Calu3 (cell line): ENCODE results near the gene POP4. TPM values are rescaled to one million over a fixed set of nuclear protein-coding genes. Genes with fewer than 3 reads are reported as not detected.

Experiments used
- BruUV-seq: library from RNA; stranded (reverse); fragments of 400-500 nt; replicated peaks from 2 replicates; lab custom pipeline; 2021; lab: Mats Ljungman, UMichigan
- CTCF ChIA-PET: fragments of 300-600 bp; sonication (Branson Sonifier 250); formaldehyde crosslinking; loops from one replicate; lab custom pipeline; 2022; ENCODE audit warnings: antibody characterized with exemption; lab: Charles Lee
- DNase-seq: peaks from one replicate; pipeline ENCODE4 v3.0.0; 2022
- H3K27ac Mint-ChIP-seq: one replicate; pipeline ENCODE4 v1.8.0; 2022; ENCODE audit warnings: mixed read lengths; ENCODE audit not compliant: unreplicated experiment
- H3K27me3 Mint-ChIP-seq: one replicate; pipeline ENCODE4 v1.8.0; 2022; ENCODE audit warnings: mixed read lengths; ENCODE audit not compliant: unreplicated experiment
- H3K36me3 Mint-ChIP-seq: one replicate; pipeline ENCODE4 v1.8.0; 2022; ENCODE audit warnings: mild to moderate bottlenecking, moderate library complexity, mixed read lengths; ENCODE audit not compliant: insufficient read depth, unreplicated experiment
- H3K4me1 Mint-ChIP-seq: one replicate; pipeline ENCODE4 v1.8.0; 2022; ENCODE audit warnings: mild to moderate bottlenecking, low read depth, mixed read lengths; ENCODE audit not compliant: unreplicated experiment
- H3K4me3 Mint-ChIP-seq: one replicate; pipeline ENCODE4 v1.8.0; 2022; ENCODE audit warnings: mild to moderate bottlenecking, low read depth, moderate library complexity, mixed read lengths; ENCODE audit not compliant: unreplicated experiment
- H3K9me3 Mint-ChIP-seq: one replicate; pipeline ENCODE4 v1.8.0; 2022; ENCODE audit warnings: low read depth, mixed read lengths; ENCODE audit not compliant: unreplicated experiment
- intact Hi-C: fragments of 100-400 bp; cut with micrococcal nuclease; formaldehyde crosslinking; loops from one replicate; pipeline ENCODE4 v1.10.0; 2022; ENCODE audit not compliant: unreplicated experiment
- total RNA-seq: library from RNA; stranded (reverse); gene quantifications from 2 replicates; pipeline ENCODE4 v1.2.3, GENCODE V29; 2022
- TF ChIP-seq, protein P1 (sequence below): fragments of 200-600 bp; IDR thresholded peaks from one replicate; pipeline ENCODE4 v1.8.0; 2022; ENCODE audit warnings: antibody characterized with exemption; ENCODE audit not compliant: unreplicated experiment

Gene POP4
- total RNA-seq, 1 experiment from 2014 or later = 72.9 TPM

DNA sequence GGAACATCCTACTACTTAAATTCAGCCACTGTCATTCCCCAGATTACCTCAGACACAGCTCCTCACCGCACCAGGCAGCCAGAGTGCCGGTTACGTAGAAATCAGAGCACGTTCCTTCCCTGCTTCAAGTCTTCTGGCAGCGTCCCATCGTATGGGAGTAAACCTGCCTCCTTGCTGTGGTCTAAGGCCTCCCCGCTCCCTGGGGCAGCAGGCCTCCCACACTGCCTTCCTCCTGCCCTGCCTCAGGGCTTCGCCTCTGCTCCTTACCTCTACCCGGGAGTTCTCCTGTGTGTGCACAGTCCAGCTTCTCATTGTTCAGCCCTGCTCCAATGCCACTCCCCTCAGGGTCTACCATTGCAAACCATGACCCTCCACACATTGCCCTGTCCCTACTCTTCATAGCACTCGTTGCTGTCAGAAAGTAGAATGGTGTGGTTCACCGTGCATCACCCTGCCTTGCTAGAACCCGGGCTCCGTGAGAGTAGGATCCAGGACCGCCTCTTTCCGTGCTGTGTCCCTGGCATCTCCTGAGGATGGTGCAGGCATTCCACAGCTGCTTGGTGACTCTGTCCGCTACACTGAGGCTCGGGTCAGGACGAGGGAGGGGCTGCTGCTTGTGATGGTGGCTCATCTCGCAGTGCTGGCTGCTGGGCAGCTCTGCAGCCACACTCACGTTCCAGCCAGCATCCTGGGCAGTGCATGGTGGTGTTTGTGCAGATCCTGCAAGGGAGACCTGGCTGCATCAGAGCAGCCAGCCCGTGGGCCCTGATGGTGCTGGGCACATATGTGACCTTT lies 6.9 kb downstream of the POP4 start:
- no TSS peak for BruUV-seq
- Mint-ChIP-seq H3K4me1 (no peaks in the 10 kb centered on the region), H3K36me3 (peaks cover 25% of the 10 kb centered on the region), H3K27ac (no peak overlapping the region), H3K9me3 (no peaks in the 10 kb centered on the region), H3K27me3 (no peaks in the 10 kb centered on the region), H3K4me3 (no peak overlapping the region)
- intact Hi-C loops = no loop called here
- TF ChIP-seq, protein P1, sequence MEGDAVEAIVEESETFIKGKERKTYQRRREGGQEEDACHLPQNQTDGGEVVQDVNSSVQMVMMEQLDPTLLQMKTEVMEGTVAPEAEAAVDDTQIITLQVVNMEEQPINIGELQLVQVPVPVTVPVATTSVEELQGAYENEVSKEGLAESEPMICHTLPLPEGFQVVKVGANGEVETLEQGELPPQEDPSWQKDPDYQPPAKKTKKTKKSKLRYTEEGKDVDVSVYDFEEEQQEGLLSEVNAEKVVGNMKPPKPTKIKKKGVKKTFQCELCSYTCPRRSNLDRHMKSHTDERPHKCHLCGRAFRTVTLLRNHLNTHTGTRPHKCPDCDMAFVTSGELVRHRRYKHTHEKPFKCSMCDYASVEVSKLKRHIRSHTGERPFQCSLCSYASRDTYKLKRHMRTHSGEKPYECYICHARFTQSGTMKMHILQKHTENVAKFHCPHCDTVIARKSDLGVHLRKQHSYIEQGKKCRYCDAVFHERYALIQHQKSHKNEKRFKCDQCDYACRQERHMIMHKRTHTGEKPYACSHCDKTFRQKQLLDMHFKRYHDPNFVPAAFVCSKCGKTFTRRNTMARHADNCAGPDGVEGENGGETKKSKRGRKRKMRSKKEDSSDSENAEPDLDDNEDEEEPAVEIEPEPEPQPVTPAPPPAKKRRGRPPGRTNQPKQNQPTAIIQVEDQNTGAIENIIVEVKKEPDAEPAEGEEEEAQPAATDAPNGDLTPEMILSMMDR = no peak
- DNase-seq = no peak
- CTCF ChIA-PET = interaction anchor here (0.5 to 1.2 kb wide), 2 partner anchors 14 to 98 kb away, joined by 3 to 5 read pairs; no protein-coding TSS in a partner anchor

DNA sequence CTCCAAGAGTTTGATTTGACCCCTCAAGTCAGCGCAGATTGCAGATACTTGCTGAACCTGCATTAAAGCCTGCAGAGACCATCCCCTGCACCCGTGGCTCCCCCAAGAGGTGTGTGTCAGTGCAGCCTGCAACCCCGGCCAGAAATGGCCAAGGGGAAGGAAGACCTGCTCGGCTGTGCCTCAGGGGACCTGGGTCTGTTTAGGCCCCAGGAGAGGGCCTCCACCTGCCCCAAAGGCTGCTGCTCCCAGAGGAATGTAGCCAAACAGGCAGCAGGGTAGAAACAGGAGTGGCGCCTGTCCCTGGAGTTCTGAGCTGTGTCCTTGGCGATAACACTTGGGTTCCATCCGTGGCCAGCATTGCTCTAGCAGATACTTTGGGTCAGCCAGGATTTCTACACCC lies 8.0 kb downstream of the POP4 start:
- DNase-seq = no peak
- CTCF ChIA-PET = no interaction called here
- Mint-ChIP-seq H3K27ac (no peak overlapping the region), H3K27me3 (no peaks in the 10 kb centered on the region), H3K36me3 (peaks cover 25% of the 10 kb centered on the region), H3K4me3 (no peak overlapping the region), H3K4me1 (no peaks in the 10 kb centered on the region), H3K9me3 (no peaks in the 10 kb centered on the region)
- BruUV-seq = no TSS peak
- intact Hi-C loops = no loop called here
- TF ChIP-seq, protein P1 = no peak

DNA sequence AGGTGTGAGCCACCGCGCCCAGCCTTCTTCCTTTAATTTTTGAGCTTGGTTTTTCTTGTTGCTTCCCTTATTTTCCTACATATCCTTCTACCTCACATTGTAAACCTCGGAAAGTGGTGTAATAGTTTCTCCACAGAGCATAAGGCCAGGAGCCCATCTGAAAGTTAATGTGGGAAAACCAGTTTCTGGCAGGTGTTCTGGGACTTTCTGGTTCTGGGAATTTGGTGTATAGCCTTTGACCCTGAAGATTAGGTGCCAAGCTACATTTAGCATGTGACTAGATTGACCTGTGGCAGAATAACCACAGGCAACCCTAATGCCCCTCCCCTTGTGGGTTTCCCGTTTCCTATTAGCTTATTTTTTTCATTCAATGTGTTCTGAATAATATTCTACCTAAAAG lies 8.7 kb downstream of the POP4 start:
- CTCF ChIA-PET = no interaction called here
- DNase-seq = no peak
- no peak overlapping the region for H3K27ac Mint-ChIP-seq
- TF ChIP-seq, protein P1 = no peak
- no peaks in the 10 kb centered on the region for H3K9me3 Mint-ChIP-seq
- no peaks in the 10 kb centered on the region for H3K4me1 Mint-ChIP-seq
- no peak overlapping the region for H3K4me3 Mint-ChIP-seq
- H3K27me3 Mint-ChIP-seq = peaks cover 2% of the 10 kb centered on the region
- H3K36me3 Mint-ChIP-seq = peaks cover 25% of the 10 kb centered on the region
- intact Hi-C loops = no loop called here
- BruUV-seq = no TSS peak

DNA sequence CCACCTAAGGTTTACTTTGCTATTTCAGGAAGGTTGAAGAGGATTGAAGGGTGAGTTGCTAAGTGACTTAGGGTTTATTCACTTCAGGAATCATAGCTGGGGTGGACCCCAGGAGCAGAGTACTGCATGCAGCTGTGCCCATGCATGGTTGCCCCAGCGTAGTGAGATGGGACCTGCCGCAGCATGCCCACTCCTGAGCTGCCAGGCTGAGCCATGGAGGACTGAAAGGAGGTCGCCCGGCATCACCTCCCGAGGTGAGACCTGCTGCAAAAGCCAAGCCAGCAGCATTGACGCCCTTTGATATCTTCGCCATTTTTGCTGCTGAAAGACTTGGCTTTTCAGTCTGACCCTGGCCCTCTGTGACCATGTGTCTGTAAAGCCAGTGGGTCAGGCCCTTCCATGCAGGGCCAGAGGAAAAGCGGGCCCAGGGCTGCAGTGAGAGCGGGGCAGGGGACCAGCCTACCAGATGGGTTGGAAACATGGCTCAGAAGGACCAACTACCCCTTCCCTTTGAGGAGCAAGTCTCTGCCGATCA lies 9.9 kb downstream of the POP4 start:
- intact Hi-C loops = no loop called here
- no peak overlapping the region for H3K4me3 Mint-ChIP-seq
- no peak for DNase-seq
- H3K4me1 Mint-ChIP-seq = no peaks in the 10 kb centered on the region
- peaks cover 25% of the 10 kb centered on the region for H3K36me3 Mint-ChIP-seq
- BruUV-seq = no TSS peak
- TF ChIP-seq, protein P1 = no peak
- H3K27me3 Mint-ChIP-seq = peaks cover 14% of the 10 kb centered on the region
- H3K9me3 Mint-ChIP-seq = no peaks in the 10 kb centered on the region
- no peak overlapping the region for H3K27ac Mint-ChIP-seq
- CTCF ChIA-PET = no interaction called here
